Vagina (tissue), 2 donors: Measurements from ENCODE around the gene UNC13B. TPM values are rescaled to one million over a fixed set of nuclear protein-coding genes. Genes with fewer than 3 reads are reported as not detected.

Experiments used
- DNase-seq, 2 donors: peaks; one replicate each; pipeline ENCODE4 v3.0.0-alpha.2; 2017; ENCODE audit errors: extremely low spot score in 2 of 2
- H3K27ac ChIP-seq: fragments of 200-600 bp; sonication (generic); one replicate; pipeline ENCODE4 v1.5.1; 2019
- H3K27me3 ChIP-seq: fragments of 200-600 bp; sonication (generic); one replicate; pipeline ENCODE4 v1.5.1; 2019
- H3K36me3 ChIP-seq, 2 donors: fragments of 200-600 bp; sonication (generic); one replicate each; pipeline ENCODE4 v1.5.1; 2017 to 2019
- H3K4me1 ChIP-seq: fragments of 200-600 bp; sonication (generic); one replicate; pipeline ENCODE4 v1.5.1; 2019
- H3K4me3 ChIP-seq, 2 donors: fragments of 200-600 bp; sonication (generic); 1 replicate in 1 of 2; 2 replicates in 1 of 2; pipeline ENCODE4 v1.5.1; 2016 to 2019
- H3K9me3 ChIP-seq: fragments of 200-600 bp; sonication (generic); one replicate; pipeline ENCODE4 v1.5.1; 2019
- POLR2A ChIP-seq, 2 donors: fragments of 450-650 bp; IDR thresholded peaks; one replicate each; pipeline ENCODE4 v1.6.1; 2017; ENCODE audit warnings: antibody characterized with exemption in 2 of 2, mild to moderate bottlenecking in 2 of 2, moderate library complexity in 2 of 2
- POLR2AphosphoS5 ChIP-seq, 2 donors: sonication (generic); formaldehyde crosslinking; IDR thresholded peaks; one replicate each; pipeline ENCODE4 v1.9.0; 2017; ENCODE audit warnings: antibody characterized with exemption in 2 of 2, mild to moderate bottlenecking in 2 of 2, low read depth in 1 of 2; ENCODE audit not compliant: insufficient read depth in 1 of 2
- intact Hi-C: fragments of 100-400 bp; cut with DNase I; formaldehyde crosslinking; loops from one replicate; pipeline ENCODE4 v1.15.1; 2023
- total RNA-seq: library from RNA; depleted of rRNA; stranded (reverse); fragments of >200 nt; gene quantifications from one replicate; pipeline ENCODE4 v1.2.3, GENCODE V29; 2016
- TF ChIP-seq, protein P1 (sequence below), 3 experiments: fragments of 450-650 bp in 2 of 3; fragments of 200-600 bp in 1 of 3; sonication (generic) in 1 of 3; IDR thresholded peaks; one replicate each; pipeline ENCODE4 v1.5.1; 2017 to 2019; ENCODE audit warnings: antibody characterized with exemption in 3 of 3, mild to moderate bottlenecking in 2 of 3, moderate library complexity in 2 of 3

UNC13B gene
- total RNA-seq, 1 donor from 2014 or later, result 20.4 TPM

DNA sequence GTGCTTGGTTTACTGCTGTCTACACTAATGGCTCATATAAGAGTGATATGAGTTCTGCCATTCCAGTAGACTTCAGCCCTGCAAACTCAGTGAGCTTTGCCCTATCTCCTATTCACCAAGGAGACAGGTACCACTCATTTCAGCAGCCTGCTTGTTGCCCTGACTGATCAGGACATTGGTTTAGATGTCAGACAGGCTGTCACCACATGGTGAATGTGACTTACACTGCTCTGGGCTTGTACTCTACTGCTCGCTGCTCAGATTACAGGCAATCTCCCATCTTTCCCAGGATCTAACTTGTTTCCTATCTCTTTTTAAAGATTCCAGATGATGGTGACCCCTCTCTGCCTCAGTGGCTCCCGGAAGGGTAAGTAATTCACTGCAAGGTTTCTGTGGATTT is 204.8 kb downstream of the UNC13B start:
- Histone ChIP-seq H3K27ac (no peak overlapping the region), H3K9me3 (no peaks in the 10 kb centered on the region), H3K4me3 (no peak overlapping the region), H3K4me1 (no peaks in the 10 kb centered on the region), H3K36me3 (peaks cover 0 to 10% of the 10 kb centered on the region in 2 donors), H3K27me3 (no peaks in the 10 kb centered on the region)
- TF ChIP-seq POLR2A (IDR thresholded peaks at IDR 0.05), result no peak
- TF ChIP-seq POLR2AphosphoS5 (IDR thresholded peaks at IDR 0.05; ENCODE audit: insufficient read depth in 1 of 2, low read depth in 1 of 2), result no peak
- TF ChIP-seq, protein P1, sequence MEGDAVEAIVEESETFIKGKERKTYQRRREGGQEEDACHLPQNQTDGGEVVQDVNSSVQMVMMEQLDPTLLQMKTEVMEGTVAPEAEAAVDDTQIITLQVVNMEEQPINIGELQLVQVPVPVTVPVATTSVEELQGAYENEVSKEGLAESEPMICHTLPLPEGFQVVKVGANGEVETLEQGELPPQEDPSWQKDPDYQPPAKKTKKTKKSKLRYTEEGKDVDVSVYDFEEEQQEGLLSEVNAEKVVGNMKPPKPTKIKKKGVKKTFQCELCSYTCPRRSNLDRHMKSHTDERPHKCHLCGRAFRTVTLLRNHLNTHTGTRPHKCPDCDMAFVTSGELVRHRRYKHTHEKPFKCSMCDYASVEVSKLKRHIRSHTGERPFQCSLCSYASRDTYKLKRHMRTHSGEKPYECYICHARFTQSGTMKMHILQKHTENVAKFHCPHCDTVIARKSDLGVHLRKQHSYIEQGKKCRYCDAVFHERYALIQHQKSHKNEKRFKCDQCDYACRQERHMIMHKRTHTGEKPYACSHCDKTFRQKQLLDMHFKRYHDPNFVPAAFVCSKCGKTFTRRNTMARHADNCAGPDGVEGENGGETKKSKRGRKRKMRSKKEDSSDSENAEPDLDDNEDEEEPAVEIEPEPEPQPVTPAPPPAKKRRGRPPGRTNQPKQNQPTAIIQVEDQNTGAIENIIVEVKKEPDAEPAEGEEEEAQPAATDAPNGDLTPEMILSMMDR (IDR thresholded peaks at IDR 0.05), result no peak
- intact Hi-C loops, result no loop called here
- no peak for DNase-seq

DNA sequence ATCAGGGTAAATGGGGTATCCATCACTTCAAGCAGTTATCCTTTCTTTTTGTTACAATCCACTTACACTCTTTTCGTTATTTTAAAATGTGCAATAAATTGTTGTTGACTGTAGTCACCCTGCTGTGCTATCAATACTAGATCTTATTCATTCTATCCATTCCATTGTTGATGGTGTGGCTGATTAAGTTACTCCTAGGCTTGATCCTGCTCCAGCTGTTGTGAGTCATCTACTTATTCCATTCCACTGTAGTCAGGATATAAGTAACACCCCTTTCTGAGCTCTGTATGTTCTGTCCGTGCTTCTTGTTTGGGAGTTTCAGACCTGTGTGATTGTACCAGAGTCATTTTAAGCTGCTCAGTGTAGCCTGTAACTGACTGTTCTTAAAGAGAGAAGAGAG is 205.6 kb downstream of the UNC13B start:
- H3K36me3 ChIP-seq, result peaks cover 0 to 10% of the 10 kb centered on the region in 2 donors
- no peaks in the 10 kb centered on the region for H3K27me3 ChIP-seq
- no peaks in the 10 kb centered on the region for H3K9me3 ChIP-seq
- no peak overlapping the region for H3K27ac ChIP-seq
- no peak overlapping the region for H3K4me3 ChIP-seq
- TF ChIP-seq POLR2AphosphoS5 (IDR thresholded peaks at IDR 0.05; ENCODE audit: insufficient read depth in 1 of 2, low read depth in 1 of 2) (no peak), POLR2A (IDR thresholded peaks at IDR 0.05) (no peak)
- TF ChIP-seq, protein P1 (IDR thresholded peaks at IDR 0.05), result no peak
- intact Hi-C loops, result no loop called here
- DNase-seq, result no peak
- no peaks in the 10 kb centered on the region for H3K4me1 ChIP-seq

DNA sequence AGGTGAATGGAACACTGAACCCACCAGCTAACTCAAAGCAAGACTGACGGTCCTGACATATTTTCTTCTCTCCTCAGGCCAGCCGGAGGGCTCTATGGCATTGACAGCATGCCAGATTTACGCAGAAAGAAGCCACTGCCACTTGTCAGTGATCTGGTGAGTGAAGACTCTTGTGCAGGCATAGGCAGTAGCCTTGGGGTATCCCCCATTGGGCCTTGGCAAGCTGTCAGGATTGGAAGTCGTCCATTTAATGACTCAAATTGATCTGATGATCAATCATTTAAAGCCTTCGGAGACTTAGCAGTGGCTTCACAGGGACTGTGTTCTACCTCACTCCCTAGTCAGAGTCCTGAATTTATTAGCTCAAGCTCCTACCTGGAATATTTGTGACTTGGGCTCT is 208.4 kb downstream of the UNC13B start:
- TF ChIP-seq POLR2A (IDR thresholded peaks at IDR 0.05), result no peak
- no peak for TF ChIP-seq POLR2AphosphoS5 (IDR thresholded peaks at IDR 0.05; ENCODE audit: insufficient read depth in 1 of 2, low read depth in 1 of 2)
- TF ChIP-seq, protein P1 (IDR thresholded peaks at IDR 0.05), result no peak
- DNase-seq, result no peak
- no peak overlapping the region for H3K4me3 ChIP-seq
- H3K27me3 ChIP-seq, result no peaks in the 10 kb centered on the region
- intact Hi-C loops, result no loop called here
- no peaks in the 10 kb centered on the region for H3K4me1 ChIP-seq
- no peak overlapping the region for H3K27ac ChIP-seq
- no peaks in the 10 kb centered on the region for H3K9me3 ChIP-seq
- peaks cover 0 to 10% of the 10 kb centered on the region in 2 donors for H3K36me3 ChIP-seq

DNA sequence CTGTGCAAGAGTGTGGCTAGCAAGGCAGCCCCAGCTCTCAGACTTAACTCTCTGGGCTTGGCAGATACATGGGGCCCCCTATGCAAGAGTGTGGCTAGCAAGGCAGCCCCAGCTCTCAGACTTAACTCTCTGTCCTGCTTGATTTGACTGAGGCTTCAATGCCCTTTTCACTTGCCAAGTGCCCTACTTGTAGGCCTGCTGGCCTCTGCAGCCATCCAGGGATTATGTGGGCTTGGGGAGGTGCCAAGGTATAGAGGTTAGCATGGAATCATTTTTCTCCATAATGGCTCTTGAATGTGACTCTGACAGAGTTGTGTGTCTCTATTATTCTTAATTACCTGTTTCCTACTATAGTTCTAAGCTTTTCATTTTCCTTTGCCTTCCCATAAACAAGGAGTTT is 212.6 kb downstream of the UNC13B start:
- no peaks in the 10 kb centered on the region for H3K9me3 ChIP-seq
- H3K36me3 ChIP-seq, result peaks cover 0 to 14% of the 10 kb centered on the region in 2 donors
- no peak overlapping the region for H3K4me3 ChIP-seq
- intact Hi-C loops, result no loop called here
- DNase-seq, result no peak
- TF ChIP-seq POLR2A (IDR thresholded peaks at IDR 0.05), result no peak
- TF ChIP-seq POLR2AphosphoS5 (IDR thresholded peaks at IDR 0.05; ENCODE audit: insufficient read depth in 1 of 2, low read depth in 1 of 2), result no peak
- TF ChIP-seq, protein P1 (IDR thresholded peaks at IDR 0.05), result no peak
- no peak overlapping the region for H3K27ac ChIP-seq
- no peaks in the 10 kb centered on the region for H3K4me1 ChIP-seq
- H3K27me3 ChIP-seq, result no peaks in the 10 kb centered on the region

DNA sequence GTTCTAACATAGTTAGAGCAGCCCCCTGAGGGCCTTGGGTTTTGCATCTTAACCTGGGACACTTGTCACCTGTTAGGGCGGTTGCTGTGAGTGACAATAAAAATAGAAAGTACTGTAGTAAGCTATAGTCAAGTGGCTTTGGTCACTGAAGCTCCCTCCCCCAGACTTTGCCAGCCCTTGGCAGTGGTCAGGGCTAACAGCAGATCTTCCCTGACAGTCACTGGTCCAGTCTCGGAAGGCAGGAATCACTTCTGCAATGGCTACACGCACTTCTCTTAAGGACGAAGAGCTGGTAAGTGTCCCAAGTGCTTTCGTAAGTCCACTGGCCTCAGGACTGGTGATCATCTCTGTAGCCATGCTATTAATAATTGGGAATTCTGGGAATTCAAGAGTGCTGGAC is 213.1 kb downstream of the UNC13B start:
- Histone ChIP-seq H3K9me3 (no peaks in the 10 kb centered on the region), H3K27ac (no peak overlapping the region), H3K4me1 (no peaks in the 10 kb centered on the region), H3K36me3 (peaks cover 0 to 9% of the 10 kb centered on the region in 2 donors), H3K4me3 (no peak overlapping the region), H3K27me3 (no peaks in the 10 kb centered on the region)
- DNase-seq, result no peak
- intact Hi-C loops, result no loop called here
- TF ChIP-seq, protein P1 (IDR thresholded peaks at IDR 0.05), result no peak
- TF ChIP-seq POLR2A (IDR thresholded peaks at IDR 0.05), result no peak
- no peak for TF ChIP-seq POLR2AphosphoS5 (IDR thresholded peaks at IDR 0.05; ENCODE audit: insufficient read depth in 1 of 2, low read depth in 1 of 2)
